HG03442 (cell line): ENCODE results near the gene ZFPM1.

Source experiments
- ATAC-seq: cut with Tn5 transposase; IDR thresholded peaks from one replicate; pipeline ENCODE4 v1.9.1; 2021; ENCODE audit warnings: mild to moderate bottlenecking, moderate library complexity; ENCODE audit not compliant: unreplicated experiment

ZFPM1 gene

DNA sequence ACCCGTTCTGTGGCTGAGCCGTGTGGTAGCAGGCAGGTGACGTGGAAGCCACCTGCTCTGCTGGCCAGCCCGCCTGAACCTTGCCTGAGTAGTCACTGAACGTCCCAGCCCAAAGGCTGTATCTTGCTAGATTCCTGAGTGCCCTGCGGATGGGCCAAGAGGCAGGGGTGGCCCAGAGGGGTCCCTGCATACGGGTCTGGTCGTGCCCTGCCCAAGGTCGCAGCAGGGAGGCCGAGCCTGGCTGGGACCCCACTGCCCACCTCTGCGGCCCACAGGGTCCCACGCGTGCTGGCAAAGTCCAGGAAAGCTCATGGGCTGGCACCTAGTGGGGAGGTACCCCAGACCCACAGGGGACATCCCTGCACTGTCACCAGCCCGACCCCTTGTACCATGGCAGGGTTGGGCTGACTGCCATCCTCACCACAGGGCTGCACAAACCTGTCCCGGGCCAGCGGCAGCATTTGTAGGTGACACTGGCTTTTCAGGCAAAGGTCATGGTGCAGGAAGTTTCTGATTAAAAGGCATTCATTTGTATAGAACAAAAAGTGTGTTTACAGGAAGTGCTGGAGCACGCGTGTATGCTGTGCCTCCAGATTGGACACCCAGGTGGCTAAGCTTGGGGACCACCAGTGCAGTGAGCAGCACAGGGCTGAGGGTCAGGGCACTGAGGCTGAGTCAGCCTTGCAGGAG, 72.0 kb downstream of the ZFPM1 start:
- no peak for ATAC-seq

DNA sequence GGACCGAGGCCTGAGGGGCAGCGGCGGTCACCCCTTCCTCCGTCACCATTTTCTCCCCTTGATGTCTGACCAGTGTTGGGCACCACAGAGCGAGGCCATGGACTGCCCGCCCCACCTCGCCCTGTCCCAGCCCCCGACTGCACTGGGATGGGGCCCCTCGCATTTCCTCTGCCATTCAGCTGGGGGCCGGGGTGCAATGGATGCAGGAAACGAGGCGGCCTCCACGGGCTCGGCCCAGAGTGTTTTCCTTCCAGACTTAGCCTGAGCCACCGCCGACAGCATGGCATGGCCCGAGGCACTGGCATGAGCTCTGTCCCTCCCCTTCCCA, 72.5 kb downstream of the ZFPM1 start:
- ATAC-seq: no peak

DNA sequence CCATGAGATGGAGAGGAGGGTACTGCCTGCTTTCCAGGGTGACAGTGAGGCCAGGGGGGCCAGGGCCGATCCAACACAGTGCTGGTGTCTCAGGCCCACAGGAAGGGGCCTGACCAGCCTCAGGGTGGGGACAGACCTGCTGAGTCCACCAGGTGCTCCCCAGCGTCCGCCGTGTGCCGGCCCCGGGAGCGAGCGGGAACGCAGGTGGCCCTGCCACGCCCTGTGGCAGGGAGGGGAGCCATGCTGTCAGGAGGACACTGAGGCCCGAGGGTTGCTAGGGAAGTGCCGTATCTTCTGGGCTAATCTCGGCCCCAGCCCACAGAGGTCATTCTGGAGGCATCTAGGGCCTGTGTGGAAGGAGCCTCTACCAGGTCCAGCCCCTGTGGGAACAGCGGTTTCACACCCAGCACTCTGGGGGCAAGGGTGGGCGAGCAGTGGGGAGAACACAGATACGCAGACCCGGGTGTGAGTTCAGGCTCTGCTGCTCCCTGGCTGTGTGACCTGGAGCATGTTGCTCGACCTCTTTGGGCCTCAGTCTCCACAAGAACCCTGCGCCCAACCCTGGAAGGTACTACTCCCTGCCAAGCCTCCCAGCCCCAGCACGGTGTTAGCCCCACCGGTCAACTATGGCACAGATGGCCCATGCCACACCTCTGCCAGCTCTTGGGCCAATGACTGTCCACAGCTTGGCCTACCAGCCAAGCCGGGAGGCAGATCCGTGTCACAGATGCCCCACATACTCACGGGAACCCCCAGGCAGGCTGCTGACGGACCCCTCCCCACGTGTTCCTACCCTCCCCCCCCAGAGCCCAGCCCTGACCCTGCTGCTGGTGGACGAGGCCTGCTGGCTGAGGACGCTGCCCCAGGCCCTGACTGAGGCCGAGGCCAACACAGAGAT, 73.2 kb downstream of the ZFPM1 start:
- no peak for ATAC-seq

DNA sequence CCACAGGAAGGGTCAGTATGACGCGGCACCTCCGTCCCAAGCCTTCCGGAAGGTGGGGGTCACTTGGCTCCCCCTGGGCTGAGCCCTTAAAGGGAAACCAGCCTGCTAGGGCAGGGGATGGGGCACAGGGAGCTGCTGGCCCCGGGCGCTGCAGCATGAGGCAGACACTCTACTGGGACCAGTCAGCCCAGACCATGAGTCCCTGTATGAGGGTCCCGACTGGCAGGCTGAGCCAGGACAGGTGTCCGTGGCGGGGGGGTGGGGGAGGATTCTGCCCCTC, 73.8 kb downstream of the ZFPM1 start:
- ATAC-seq: no peak

DNA sequence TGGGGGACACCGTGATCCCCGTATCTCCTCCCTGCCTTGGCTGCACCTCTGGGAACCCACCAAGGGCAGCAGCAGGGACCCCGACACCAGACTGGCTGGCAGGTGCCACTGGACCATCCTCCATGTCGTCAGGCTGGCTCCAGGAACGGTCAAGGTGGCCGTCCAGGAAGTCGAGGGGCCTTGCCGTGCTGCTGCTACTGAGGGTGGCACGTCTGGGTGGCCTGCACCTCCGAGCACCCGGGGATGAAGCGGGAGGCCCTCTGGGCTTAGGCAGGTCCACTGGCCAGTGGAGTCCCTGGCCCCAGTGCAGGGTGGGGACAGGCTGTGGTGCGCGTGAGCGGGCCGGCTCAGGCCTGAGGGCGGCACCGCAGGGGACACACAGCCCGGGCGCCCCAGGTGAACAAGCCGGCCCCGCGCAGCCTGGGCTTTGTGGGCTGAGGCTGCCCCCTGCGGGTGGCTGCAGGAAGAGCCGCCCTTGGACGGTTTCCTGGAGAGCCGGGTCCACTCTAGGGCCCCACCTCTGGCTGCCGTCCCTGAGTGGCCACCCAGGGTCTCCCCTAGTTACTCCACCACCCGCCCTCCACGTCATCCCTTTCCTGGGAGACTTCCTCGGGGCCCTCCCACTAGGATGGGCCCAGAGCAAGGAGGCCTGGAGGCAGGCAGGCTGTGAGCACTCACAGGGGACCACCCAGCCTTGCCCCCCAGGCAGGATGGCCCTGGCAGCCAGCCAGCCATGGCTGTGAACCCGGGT, 74.3 kb downstream of the ZFPM1 start:
- ATAC-seq: no peak

DNA sequence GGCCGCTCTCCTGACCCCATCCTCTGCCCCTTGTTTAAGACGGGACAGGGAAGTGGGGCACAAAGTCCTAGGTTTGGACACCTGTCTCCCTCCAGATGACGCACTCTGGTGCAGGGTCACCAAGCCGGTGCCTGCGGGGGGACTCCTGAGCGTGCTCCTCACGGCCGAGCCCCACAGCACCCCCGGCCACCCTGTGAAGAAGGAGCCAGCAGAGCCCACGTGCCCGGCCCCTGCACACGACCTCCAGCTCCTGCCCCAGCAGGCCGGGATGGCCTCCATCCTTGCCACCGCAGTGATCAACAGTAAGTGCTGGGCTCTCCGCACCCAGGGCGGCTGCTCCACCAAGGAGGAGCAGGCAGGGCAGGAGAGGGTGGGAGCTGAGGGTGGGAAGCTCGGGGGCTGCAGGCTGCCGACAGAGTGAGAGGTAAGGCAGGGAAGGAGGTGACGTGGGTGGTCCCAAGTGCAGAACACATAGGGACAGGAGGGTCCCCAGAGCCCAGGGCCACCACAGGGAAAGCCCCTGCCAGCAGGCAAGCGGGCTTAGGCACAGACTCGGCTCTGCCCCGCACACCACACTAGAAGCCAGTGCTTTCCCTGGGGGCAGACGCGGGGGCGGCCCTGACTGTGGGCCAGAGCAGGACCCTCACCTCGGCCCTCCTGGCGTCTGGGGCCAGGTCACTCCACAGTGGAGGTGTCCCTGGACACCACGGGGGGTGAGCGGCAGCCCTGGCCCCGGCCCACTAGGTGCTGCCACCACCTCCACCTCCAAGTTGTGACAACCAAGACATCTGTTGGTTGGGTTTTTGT, 75.1 kb downstream of the ZFPM1 start:
- ATAC-seq: no peak

DNA sequence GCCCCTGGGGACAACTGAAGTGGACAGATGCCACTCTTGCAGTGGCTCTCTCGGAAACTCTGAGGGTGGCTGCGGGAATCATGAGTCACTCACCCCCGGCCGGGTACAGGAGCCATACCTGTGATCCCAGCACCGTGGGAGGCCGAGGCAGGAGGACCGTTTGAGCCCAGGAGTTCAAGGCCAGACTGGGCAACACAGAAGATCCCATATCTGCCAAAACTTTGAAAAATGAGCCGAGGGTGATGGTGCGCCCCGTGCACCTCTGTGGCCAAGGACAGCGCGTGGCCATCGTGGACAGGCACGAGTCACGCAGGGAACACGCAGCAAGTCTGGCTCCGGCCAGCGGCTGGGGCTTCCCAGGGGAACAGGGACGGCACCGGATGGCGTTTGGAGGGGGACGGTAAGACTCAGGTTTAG, 75.8 kb downstream of the ZFPM1 start:
- ATAC-seq: no peak

DNA sequence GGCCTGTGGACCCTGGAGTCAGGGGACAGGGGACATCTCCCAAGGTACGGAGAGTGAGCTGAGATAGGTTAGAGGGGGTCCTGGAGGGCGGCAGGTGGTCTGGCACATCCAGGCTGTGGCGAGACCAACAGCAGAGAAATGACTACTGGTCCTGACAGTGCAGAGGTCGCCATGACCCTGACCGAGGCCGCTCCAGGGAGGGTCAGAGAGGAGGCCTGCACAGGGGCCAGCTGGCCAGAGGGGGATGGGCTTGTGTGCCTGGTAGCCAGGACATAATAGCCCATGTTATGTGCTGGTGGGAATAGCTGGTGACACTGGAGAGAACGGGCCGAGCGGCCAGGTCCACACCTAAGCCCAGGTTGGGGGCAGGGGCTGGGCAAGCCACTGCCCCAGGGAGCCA, 76.5 kb downstream of the ZFPM1 start:
- no peak for ATAC-seq

DNA sequence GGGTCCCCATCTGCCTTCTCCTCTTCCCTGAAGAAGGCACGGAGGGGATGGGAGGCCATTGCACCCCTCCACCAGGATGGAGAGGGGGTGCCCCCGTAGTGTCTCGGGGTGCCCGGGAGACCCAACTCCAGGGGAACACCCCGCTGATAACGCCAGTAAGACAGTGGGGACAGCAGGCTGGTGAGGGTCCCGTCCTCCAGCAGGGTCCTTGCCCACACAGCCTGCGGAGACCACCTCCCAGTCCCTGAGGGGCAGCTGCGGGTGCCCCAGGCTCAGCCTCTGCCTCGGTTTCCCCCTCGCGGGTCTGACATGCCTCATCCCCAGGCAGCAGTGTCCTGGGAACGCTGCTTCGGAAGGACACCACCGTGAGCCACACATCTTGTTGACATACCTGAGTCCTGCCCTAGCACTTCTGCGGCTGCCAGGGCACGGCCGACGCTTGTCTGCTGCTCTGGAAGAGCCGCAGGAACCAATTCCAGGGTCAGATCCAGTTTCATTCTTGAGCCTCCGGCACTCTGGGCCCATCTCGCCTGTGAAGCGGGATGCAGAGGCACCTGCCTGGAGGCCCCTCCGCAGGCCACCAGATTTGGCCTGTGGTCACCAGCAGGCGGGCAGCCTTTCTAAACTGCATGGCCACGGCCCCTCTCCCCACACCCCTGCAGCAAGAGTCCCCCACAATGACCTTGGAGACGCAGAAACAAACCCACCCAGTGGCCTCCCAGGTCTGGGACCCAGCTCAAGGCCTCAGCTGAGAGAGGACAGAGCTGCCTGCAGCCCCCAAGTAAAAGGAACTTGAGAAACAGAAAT, 77.2 kb downstream of the ZFPM1 start:
- ATAC-seq: no peak

DNA sequence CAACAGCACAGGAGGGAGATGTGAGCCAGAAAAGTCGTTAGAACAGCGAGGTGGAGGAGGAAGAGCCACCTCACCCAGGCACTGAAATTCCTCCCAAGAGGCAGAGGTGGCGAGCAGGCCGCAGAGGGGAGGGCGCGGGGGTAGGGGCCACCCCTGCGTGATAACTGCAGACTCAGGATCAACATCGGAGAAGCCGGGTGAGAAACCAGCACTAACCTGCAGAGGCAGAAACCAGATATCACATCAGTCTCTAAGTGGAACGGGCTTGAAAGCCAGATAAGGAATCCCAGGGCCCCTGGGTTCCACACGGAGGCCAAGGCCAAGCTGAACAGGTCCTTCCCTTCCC, 77.8 kb downstream of the ZFPM1 start:
- ATAC-seq: no peak

DNA sequence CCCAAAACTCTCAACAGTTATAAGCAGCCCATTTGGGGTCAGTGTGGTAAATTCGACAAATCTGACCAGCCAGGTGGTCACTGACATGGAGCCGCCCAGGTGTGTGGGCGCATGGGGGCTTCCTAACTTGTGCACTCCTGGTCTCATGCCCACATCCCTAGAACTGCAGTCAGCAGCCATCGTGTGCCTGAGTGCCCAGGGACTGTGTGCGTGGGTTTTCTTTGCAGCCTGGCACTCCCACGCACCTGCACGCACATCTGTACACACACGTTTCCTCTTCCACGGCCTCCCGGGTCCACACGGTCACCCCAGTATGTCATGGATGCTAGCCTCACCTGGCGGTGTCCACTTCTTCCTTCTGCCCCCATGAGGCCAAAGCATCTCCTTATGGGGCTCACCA, 78.3 kb downstream of the ZFPM1 start:
- no peak for ATAC-seq

DNA sequence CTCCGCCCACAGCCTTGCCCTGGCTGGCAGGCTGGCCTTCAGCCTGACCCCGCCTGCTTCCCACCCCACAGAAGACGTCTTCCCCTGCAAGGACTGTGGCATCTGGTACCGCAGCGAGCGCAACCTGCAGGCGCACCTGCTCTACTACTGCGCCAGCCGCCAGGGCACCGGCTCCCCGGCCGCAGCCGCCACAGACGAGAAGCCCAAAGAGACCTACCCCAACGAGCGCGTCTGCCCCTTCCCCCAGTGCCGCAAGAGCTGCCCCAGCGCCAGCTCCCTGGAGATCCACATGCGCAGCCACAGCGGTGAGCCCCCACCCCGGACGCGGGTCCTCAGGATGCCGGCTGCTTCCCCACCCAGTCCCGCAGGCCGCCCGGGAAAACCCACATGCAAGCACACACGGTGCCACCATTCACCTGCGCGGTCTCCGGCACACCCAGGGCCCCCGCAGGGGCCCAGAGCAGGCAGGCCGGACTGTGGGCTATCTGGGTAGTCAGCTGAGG, 78.9 kb downstream of the ZFPM1 start:
- ATAC-seq: no peak

DNA sequence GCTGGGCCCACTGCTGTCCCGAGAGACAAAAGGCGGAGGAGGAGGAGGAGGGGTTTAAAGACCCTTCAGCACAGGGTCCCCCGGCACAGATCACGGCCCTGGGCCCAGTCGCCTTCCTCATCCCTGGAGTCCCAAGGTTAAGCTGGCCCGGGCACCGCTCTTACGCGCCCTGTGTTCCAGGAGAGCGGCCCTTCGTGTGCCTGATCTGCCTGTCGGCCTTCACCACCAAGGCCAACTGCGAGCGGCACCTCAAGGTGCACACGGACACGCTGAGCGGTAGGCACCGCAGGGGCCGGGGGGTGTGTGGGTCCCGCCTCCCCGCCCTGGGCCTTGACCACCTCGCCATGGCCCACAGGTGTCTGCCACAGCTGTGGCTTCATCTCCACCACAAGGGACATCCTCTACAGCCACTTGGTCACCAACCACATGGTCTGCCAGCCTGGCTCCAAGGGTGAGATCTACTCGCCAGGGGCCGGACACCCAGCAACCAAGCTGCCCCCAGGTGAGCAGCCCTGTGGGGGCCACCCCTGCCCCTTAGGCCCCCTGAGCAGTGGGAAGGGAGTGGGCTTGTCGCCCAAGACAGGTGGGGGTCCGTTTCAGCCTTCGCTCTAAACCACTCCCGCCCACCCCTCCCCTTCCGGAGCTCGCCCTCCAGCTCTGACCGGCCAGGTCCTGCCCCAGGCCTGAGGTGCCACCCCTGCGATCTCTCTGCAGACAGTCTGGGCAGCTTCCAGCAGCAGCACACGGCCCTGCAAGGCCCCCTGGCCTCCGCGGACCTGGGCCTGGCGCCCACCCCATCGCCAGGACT, 79.6 kb downstream of the ZFPM1 start:
- no peak for ATAC-seq

DNA sequence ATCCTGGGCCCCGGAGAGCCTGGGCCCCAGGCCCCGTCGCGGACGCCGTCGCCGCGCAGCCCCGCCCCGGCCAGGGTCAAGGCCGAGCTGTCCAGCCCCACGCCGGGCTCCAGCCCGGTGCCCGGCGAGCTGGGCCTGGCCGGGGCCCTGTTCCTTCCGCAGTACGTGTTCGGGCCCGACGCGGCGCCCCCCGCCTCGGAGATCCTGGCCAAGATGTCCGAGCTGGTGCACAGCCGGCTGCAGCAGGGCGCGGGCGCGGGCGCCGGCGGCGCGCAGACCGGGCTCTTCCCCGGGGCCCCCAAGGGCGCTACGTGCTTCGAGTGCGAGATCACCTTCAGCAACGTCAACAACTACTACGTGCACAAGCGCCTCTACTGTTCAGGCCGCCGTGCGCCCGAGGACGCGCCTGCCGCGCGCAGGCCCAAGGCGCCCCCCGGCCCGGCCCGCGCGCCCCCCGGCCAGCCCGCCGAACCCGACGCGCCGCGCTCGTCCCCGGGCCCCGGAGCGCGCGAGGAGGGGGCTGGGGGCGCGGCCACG, 80.4 kb downstream of the ZFPM1 start:
- ATAC-seq: no peak

DNA sequence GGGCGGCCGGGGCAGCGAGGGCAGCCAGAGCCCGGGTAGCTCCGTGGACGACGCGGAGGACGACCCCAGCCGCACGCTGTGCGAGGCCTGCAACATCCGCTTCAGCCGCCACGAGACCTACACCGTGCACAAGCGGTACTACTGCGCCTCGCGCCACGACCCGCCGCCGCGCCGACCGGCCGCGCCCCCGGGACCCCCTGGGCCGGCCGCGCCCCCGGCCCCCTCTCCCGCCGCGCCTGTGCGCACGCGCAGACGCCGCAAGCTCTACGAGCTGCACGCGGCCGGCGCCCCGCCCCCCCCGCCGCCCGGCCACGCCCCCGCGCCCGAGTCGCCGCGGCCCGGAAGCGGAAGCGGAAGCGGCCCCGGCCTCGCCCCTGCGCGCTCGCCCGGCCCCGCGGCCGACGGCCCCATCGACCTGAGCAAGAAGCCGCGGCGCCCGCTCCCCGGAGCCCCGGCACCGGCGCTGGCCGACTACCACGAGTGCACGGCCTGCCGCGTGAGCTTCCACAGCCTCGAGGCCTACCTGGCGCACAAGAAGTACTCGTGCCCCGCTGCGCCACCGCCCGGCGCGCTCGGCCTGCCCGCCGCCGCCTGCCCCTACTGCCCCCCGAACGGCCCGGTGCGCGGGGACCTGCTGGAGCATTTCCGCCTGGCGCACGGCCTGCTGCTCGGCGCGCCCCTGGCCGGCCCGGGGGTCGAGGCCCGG, 81.0 kb downstream of the ZFPM1 start:
- peak; percentile 43 for ATAC-seq

DNA sequence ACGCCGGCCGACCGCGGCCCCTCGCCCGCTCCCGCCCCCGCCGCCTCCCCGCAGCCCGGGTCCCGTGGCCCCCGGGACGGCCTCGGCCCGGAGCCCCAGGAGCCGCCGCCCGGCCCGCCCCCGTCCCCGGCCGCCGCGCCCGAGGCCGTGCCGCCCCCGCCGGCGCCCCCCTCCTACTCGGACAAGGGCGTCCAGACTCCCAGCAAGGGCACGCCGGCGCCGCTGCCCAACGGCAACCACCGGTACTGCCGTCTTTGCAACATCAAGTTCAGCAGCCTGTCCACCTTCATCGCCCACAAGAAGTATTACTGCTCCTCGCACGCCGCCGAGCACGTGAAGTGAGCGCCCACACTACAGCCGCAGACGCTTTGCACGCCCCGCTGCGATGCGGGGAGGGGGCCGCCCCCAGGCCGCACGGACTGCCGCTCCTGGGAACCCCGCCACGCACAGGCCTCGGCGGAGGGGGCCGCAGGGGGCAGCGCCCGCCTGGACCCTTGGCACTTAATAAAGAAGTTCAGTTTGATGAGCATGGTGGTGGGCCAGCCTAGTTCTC, 81.6 kb downstream of the ZFPM1 start:
- ATAC-seq: peak; percentile 24

DNA sequence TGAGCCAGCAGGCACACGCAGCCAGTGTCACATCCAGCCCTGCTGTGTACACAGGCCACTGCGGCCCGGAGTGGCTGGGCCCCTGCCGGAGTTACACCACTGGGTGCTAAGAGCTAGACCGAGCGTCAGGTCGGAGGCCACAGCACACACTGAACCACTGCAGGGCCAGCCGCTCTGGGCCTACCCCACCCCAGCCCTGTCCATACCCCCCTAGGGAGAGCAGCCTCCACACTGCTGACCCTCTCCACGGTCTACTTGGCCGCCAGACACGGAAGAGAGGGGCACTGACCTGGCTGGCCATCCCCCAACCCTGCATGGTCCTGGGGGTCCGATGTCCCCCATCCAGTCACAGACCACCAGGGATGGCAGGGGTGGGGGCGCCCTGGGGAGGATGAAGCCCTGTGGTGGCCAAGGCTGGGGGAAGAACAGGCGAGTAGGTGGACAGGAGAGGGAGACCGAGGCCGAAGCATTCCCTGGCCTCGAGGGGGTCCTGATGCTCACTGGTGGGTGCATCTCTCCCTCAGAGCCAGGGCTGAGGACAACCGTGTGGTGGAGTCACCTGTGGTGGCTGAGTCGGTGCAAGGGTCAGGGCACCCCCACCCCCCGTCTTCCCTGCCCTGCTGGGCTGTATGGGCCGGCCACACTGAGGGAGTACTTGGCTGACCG, 82.2 kb downstream of the ZFPM1 start:
- no peak for ATAC-seq

DNA sequence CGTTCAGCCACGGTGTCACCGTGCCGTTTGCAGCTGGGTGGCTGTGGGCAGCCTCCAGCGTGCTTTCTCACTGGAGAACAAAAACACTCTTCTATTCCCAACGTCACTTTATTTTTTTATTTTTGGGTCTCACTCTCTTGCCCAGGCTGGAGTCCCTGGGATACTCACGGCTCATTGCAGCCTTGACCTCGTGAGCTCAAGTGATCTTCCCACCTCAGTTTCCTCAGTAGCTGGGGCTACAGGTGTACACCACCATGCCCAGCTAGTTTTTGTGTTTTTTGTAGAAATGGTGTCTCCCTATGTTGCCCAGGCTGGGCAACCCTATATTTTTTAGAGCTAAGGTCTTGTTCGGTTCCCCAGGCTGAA, 82.8 kb downstream of the ZFPM1 start:
- ATAC-seq: no peak
